Right lobe of liver (tissue), 4 donors: ENCODE results near the gene UBAC2.

ENCODE experiments used
- CTCF ChIP-seq, 4 donors: fragments of 200-600 bp in 3 of 4; fragments of 450-650 bp in 1 of 4; IDR thresholded peaks; one replicate each; pipeline versions ENCODE4 v1.5.1 to v1.8.0; 2016 to 2022; ENCODE audit warnings: antibody characterized with exemption in 4 of 4, mild to moderate bottlenecking in 2 of 4
- POLR2A ChIP-seq: fragments of 450-650 bp; IDR thresholded peaks from one replicate; pipeline ENCODE4 v1.6.1; 2017; ENCODE audit warnings: antibody characterized with exemption, mild to moderate bottlenecking
- donor health status: DM: no; HTN: no; CAD: no.
- donor health status: DM: no; HTN: no; CAD: no.
- donor health status: DM: no; HTN: yes; CAD: no.

GRCh38 chr13:99277629-99278028 lies 77.0 kb downstream of the UBAC2 start:
- TF ChIP-seq CTCF (IDR thresholded peaks at IDR 0.05) (no peak), POLR2A (no peak)
